Ovary (tissue), 3 donors: ENCODE results near the gene CRACDL.

ENCODE experiments used
- EP300 ChIP-seq: sonication (generic); formaldehyde crosslinking; IDR thresholded peaks from one replicate; pipeline ENCODE4 v1.6.1; 2017; ENCODE audit warnings: antibody characterized with exemption
- POLR2A ChIP-seq: fragments of 450-650 bp; IDR thresholded peaks from one replicate; pipeline ENCODE4 v1.6.1; 2017; ENCODE audit warnings: antibody characterized with exemption, mild to moderate bottlenecking, moderate library complexity
- TF ChIP-seq, protein P1 (sequence below), 3 donors: fragments of 450-650 bp in 2 of 3; fragments of 200-600 bp in 1 of 3; IDR thresholded peaks; one replicate each; pipeline versions ENCODE4 v1.5.1 to v1.8.0; 2016 to 2022; ENCODE audit warnings: antibody characterized with exemption in 3 of 3, mild to moderate bottlenecking in 1 of 3
- donor health status: DM: no; HTN: no; CAD: no.

DNA sequence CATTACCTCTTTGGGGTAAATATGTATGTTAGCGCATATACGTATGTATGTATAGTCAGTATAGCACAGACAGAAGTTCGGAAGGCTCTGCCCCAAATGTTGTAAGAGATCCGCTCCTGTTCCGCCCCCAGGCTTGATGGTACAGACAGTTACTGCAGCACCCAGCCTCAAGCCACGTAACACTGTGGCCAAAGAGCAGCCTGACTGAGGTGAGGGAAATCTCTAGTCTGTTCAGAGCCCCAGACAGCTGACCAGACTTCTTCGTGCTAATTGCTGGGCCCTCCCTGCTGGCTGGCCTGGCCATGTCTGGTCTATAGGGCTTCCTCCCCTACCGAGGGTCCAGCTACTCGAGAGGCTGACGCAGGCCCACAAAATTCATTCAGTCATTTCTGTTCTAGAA, 7.8 kb downstream of the CRACDL start:
- TF ChIP-seq EP300 (no peak), POLR2A (no peak)
- TF ChIP-seq, protein P1, sequence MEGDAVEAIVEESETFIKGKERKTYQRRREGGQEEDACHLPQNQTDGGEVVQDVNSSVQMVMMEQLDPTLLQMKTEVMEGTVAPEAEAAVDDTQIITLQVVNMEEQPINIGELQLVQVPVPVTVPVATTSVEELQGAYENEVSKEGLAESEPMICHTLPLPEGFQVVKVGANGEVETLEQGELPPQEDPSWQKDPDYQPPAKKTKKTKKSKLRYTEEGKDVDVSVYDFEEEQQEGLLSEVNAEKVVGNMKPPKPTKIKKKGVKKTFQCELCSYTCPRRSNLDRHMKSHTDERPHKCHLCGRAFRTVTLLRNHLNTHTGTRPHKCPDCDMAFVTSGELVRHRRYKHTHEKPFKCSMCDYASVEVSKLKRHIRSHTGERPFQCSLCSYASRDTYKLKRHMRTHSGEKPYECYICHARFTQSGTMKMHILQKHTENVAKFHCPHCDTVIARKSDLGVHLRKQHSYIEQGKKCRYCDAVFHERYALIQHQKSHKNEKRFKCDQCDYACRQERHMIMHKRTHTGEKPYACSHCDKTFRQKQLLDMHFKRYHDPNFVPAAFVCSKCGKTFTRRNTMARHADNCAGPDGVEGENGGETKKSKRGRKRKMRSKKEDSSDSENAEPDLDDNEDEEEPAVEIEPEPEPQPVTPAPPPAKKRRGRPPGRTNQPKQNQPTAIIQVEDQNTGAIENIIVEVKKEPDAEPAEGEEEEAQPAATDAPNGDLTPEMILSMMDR (IDR thresholded peaks at IDR 0.05) = no peak
